ENCODE results near the gene ATOSA.

- TF ChIP-seq CTCF (conservative IDR thresholded peaks at IDR 0.05) (no peak), EZH2 (IDR thresholded peaks at IDR 0.05; ENCODE audit: low read depth) (no peak)
Observed at GRCh38 chr15:52668133-52668532, 11.1 kb downstream of the ATOSA start.

All from PC-9 (cell line).